Activated T-cell treated with anti-CD3 and anti-CD28 coated beads, Interleukin-2, amount 50 U/mL, for 24 hours (primary cell): ENCODE data around the gene PYGM.

Experiments
- DNase-seq: peaks from one replicate; pipeline ENCODE4 v3.0.0-alpha.2; 2020
- H3K27ac Mint-ChIP-seq: 2 replicates; pipeline ENCODE4 v1.8.0; 2020; ENCODE audit warnings: mild to moderate bottlenecking, mixed read lengths
- H3K27me3 Mint-ChIP-seq: 2 replicates; pipeline ENCODE4 v1.8.0; 2020; ENCODE audit warnings: mixed read lengths
- H3K36me3 Mint-ChIP-seq: 2 replicates; pipeline ENCODE4 v1.8.0; 2020; ENCODE audit warnings: low read depth, mixed read lengths
- H3K4me1 Mint-ChIP-seq: 2 replicates; pipeline ENCODE4 v1.8.0; 2020; ENCODE audit warnings: low read depth, mixed read lengths
- H3K4me3 Mint-ChIP-seq: 2 replicates; pipeline ENCODE4 v1.8.0; 2020; ENCODE audit warnings: mild to moderate bottlenecking, moderate library complexity, mixed read lengths
- H3K9me3 Mint-ChIP-seq: 2 replicates; pipeline ENCODE4 v1.8.0; 2020; ENCODE audit warnings: mixed read lengths

PYGM gene

DNA sequence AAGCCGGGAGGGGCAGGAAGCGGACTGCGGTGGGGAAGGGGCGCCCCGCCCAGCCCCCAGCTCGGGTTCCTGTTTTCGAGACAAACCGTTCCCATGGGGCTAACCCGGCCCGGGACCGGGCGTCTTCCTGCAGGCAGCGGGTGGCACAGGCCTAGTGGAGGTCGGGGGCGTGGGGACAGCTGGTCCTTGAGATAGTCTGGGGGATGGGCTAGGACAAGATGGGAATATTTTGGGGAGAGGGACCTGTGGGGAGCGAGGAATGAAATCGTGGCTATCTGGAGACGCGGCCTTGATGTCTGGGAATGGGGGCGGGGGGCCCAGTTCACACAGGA is 14.6 kb downstream of the PYGM start:
- H3K4me1 Mint-ChIP-seq: peaks cover 31% of the 10 kb centered on the region
- peak overlapping the region; percentile 79 for H3K27ac Mint-ChIP-seq
- H3K27me3 Mint-ChIP-seq: peaks cover 7% of the 10 kb centered on the region
- peak overlapping the region; percentile 71 for H3K4me3 Mint-ChIP-seq
- DNase-seq: peak; percentile 70
- no peaks in the 10 kb centered on the region for H3K9me3 Mint-ChIP-seq
- peaks cover 2% of the 10 kb centered on the region for H3K36me3 Mint-ChIP-seq

DNA sequence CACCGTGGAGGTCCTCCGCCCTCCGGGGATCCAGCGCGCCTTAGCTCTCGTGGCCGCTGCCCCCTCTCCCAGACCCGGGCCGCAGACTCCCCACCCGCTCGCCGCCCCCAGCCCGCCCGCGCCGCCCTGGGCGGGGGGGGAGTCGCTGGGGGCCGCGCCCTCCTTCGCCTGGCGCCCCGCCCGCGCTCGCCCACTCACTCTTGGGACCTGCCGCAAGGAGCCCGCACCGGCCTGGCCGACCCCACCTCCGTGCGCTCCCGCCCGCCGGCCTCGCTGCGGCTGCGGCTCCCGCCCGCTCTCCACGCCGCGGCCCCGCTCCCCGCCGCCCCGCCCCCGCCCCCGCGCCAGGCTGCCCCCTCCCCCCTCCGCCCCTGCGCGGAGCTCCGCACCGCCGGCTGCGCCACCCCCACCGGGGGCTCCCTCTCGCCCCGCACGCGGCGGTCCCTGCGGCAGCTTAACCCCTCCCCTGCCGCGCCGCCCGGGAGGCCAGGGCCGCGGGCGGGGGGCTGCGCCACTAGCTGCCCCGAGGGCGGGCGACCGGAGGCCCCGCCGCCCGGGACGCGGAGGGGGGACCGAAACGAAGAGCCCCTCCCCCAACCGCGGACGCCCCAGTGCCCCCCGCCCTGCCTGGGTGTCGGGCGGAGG is 15.1 kb downstream of the PYGM start:
- DNase-seq: peak; percentile 53
- Mint-ChIP-seq H3K4me1 (peaks cover 30% of the 10 kb centered on the region), H3K27me3 (peaks cover 7% of the 10 kb centered on the region), H3K9me3 (no peaks in the 10 kb centered on the region), H3K36me3 (peaks cover 1% of the 10 kb centered on the region), H3K27ac (peak overlapping the region; percentile 89), H3K4me3 (peak overlapping the region; percentile 72)

DNA sequence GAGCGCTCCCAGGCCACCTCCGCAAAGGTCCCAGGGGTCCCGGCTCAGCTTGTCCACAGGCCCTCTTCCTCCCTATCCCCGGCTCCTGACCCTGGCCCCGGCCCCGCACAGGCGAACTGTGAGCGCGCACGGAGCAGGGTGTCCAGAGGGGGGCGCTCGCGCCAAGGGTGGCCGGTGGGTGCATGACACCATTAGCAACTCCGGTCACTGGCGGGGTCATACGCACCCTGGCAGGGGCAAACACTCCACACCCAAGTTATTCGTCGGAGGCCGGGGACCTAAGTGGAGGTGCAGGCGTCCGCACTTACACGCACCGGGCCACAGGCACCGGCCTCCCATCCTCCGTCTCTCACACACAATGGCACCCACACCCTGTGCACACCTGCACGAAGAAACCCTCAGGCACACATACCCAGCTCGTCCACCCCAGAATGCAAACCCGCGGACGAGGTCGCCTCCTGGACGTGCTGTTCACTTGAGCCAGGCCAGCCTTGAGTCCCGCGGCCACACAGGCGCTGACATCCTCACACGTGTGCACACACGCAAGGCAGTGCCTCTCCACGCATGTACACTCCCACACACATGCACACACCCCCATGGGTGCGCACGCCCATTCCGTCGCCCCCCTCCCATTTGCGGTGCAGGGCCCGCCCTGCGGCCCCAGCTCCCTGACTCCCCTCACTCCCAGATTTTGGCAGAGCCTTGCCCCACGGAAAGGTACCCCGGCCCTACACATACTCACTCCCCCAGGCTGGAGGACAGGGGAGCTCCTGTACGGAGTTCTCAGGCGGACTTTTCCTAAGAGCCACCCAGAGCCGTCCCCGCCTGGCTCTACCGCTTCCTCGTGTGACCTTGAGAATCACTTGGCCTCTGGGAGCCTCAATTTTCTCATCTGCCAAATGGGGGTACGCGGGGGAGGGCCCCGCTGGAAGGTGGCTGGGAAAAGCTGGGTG is 15.9 kb downstream of the PYGM start, which contains the start of gene RASGRP2:
RASGRP2 (minus strand) TSS at position 552 of the 953 bp plus-strand sequence. CDS start 1,276 bp downstream, outside the sequence.
- Mint-ChIP-seq H3K27me3 (peaks cover 7% of the 10 kb centered on the region), H3K4me3 (peak within 1 kb of the TSS; percentile 72), H3K27ac (peak within 1 kb of the TSS; percentile 89), H3K36me3 (peaks cover 8% of the 10 kb centered on the region), H3K4me1 (peaks cover 33% of the 10 kb centered on the region), H3K9me3 (no peaks in the 10 kb centered on the region)
- DNase-seq: peak; percentile 84

GRCh38 chr11:64742889-64743590 is 16.7 kb downstream of the PYGM start:
- Mint-ChIP-seq H3K27ac (no peak overlapping the region), H3K27me3 (peaks cover 7% of the 10 kb centered on the region), H3K4me1 (peaks cover 34% of the 10 kb centered on the region)

DNA sequence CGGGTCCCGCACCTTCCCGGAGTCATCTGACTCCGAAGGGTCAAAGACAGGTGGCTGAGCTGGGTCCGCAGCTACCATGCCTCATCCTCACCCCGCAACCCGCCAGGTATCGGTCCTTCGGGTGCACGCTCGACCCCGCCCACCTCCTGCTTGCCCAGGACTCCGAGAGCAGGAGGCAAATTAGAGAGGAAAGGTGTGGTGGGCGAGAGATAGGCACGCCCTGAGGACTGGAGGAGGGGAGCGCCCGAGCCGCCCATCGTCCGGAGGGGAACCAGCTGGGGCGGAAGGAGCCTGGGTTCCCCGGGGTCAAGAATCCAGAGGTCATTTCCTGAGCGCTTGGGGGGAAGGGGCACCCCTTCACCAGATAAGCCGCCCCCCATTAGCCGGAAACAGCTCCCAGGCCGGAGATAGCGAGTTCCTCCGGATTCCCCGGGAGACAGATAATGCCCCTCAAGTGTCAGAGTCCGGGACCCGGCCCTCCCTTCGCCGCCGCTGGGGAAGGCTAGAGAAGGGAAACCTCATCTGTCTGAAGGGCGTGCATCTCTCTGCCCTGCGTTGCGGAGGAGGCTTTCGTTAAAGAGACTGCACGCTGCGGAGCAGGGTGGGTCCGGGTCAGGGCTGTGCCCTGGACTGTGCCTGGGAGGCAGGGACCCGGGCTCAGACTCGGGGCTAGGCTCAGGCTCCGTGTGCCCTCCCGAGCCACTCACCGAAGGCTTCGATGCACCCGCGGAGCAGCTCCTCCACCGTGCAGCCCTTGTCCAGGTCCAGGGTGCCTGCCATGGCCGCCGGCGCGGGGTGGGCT is 17.5 kb downstream of the PYGM start:
- H3K27me3 Mint-ChIP-seq: peaks cover 7% of the 10 kb centered on the region
- H3K9me3 Mint-ChIP-seq: no peaks in the 10 kb centered on the region
- no peak overlapping the region for H3K27ac Mint-ChIP-seq
- peak overlapping the region; percentile 67 for H3K4me3 Mint-ChIP-seq
- H3K36me3 Mint-ChIP-seq: peaks cover 11% of the 10 kb centered on the region
- peaks cover 36% of the 10 kb centered on the region for H3K4me1 Mint-ChIP-seq
- no peak for DNase-seq

More at GRCh38 chr11:64742889-64743590, 16.7 kb downstream of the PYGM start:
- DNase-seq: peak; percentile 90
- Mint-ChIP-seq H3K9me3 (no peaks in the 10 kb centered on the region), H3K36me3 (peaks cover 8% of the 10 kb centered on the region), H3K4me3 (peak overlapping the region; percentile 67)

DNA sequence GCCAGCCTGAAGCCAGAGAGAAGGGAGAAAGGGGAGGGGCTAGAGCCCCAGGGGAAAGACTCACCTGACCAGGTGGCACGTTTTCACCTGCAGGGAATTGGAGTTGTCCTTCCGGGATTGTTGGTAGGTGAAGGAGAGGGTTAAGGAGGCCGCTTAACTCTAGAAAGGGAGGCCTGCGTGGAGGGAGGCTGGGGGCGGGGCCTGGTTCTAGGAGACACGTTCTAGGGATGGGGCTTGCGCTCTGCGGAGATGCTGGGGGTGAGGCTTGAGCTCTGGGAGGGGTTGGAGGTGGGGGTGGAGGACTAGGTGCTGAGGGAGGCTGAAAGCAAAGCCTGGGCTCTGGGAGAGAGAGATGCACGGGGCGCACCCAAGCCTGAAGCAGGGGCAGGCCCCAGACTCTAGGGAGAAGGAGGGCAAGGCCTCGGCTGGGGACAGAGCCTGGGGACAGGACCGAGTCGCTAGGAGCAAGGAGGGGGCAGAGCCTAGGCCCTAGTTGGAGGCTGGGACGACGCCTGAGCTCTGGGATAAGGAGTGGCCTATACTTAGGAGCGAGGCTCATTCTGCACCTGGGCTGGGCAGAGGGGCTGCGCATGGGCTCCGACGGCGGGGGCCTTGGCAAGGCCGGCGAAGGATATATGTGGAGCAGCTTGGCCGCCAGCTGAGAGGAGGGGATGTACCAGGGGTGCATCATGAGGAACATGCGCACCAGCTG is 18.2 kb downstream of the PYGM start:
- no peak for DNase-seq
- peaks cover 36% of the 10 kb centered on the region for H3K4me1 Mint-ChIP-seq
- peaks cover 15% of the 10 kb centered on the region for H3K36me3 Mint-ChIP-seq
- no peak overlapping the region for H3K27ac Mint-ChIP-seq
- peak overlapping the region; percentile 67 for H3K4me3 Mint-ChIP-seq
- H3K9me3 Mint-ChIP-seq: no peaks in the 10 kb centered on the region
- peaks cover 7% of the 10 kb centered on the region for H3K27me3 Mint-ChIP-seq

- Mint-ChIP-seq H3K27me3 (peaks cover 7% of the 10 kb centered on the region), H3K4me1 (peaks cover 34% of the 10 kb centered on the region), H3K9me3 (no peaks in the 10 kb centered on the region), H3K36me3 (peaks cover 17% of the 10 kb centered on the region), H3K27ac (peak overlapping the region; percentile 41), H3K4me3 (no peak overlapping the region)
- DNase-seq: no peak
Measured at GRCh38 chr11:64739871-64740270, 19.9 kb downstream of the PYGM start.

GRCh38 chr11:64736654-64737053 is 23.1 kb downstream of the PYGM start:
- peaks cover 31% of the 10 kb centered on the region for H3K36me3 Mint-ChIP-seq
- peak overlapping the region; percentile 2 for H3K27ac Mint-ChIP-seq
- H3K9me3 Mint-ChIP-seq: no peaks in the 10 kb centered on the region
- H3K4me1 Mint-ChIP-seq: peaks cover 25% of the 10 kb centered on the region
- no peak for DNase-seq
- no peaks in the 10 kb centered on the region for H3K27me3 Mint-ChIP-seq
- H3K4me3 Mint-ChIP-seq: no peak overlapping the region

DNA sequence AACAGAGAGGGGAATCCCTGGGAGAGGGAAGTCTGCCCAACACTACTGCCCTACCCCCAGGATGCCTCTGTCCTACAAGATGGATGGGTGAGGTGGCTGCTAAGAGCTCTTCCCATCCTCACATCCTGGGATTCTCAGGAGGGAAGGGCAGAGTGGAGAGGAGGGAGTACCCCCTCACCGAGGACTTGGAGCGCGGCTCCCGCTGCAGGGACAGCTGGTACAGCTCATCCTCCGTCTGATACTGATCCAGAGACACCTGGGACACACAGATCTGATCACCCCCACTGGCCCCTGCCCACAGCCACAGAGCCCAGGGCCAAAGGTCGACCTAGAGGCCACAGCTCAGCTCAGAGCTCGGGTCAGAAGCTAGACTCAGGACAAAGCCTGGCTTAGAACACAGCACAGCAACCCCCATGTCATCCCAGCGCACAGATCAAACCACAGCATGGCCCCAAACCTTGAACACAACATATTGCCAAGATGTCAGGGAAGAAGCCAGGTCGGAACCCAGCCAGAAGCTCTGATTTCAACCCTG is 24.0 kb downstream of the PYGM start:
- Mint-ChIP-seq H3K9me3 (no peaks in the 10 kb centered on the region), H3K4me1 (peaks cover 20% of the 10 kb centered on the region), H3K36me3 (peaks cover 31% of the 10 kb centered on the region), H3K27ac (peak overlapping the region; percentile 7), H3K4me3 (no peak overlapping the region), H3K27me3 (no peaks in the 10 kb centered on the region)
- no peak for DNase-seq

- H3K36me3 Mint-ChIP-seq: peaks cover 33% of the 10 kb centered on the region
- H3K27ac Mint-ChIP-seq: peak overlapping the region; percentile 24
Measured at GRCh38 chr11:64734811-64735724, 24.7 kb downstream of the PYGM start.

GRCh38 chr11:64731601-64732000 is 28.2 kb downstream of the PYGM start:
- H3K9me3 Mint-ChIP-seq: no peaks in the 10 kb centered on the region
- H3K4me1 Mint-ChIP-seq: peaks cover 14% of the 10 kb centered on the region
- H3K4me3 Mint-ChIP-seq: no peak overlapping the region
- H3K27ac Mint-ChIP-seq: no peak overlapping the region
- no peaks in the 10 kb centered on the region for H3K27me3 Mint-ChIP-seq
- H3K36me3 Mint-ChIP-seq: peaks cover 30% of the 10 kb centered on the region
- no peak for DNase-seq

More at GRCh38 chr11:64734811-64735724, 24.7 kb downstream of the PYGM start:
- no peaks in the 10 kb centered on the region for H3K9me3 Mint-ChIP-seq
- no peaks in the 10 kb centered on the region for H3K27me3 Mint-ChIP-seq
- H3K4me1 Mint-ChIP-seq: peaks cover 20% of the 10 kb centered on the region
- DNase-seq: no peak
- H3K4me3 Mint-ChIP-seq: no peak overlapping the region

GRCh38 chr11:64729851-64730382 is 29.9 kb downstream of the PYGM start:
- H3K4me3 Mint-ChIP-seq: no peak overlapping the region
- no peaks in the 10 kb centered on the region for H3K27me3 Mint-ChIP-seq
- DNase-seq: peak; percentile 55
- H3K4me1 Mint-ChIP-seq: peaks cover 11% of the 10 kb centered on the region
- peak overlapping the region; percentile 57 for H3K27ac Mint-ChIP-seq
- no peaks in the 10 kb centered on the region for H3K9me3 Mint-ChIP-seq
- H3K36me3 Mint-ChIP-seq: peaks cover 29% of the 10 kb centered on the region
